H9 (cell line): Measurements from ENCODE around the gene CACNA1D. TPM values are rescaled to one million over a fixed set of nuclear protein-coding genes. Genes with fewer than 3 reads are reported as not detected.

Experiments
- DNase-seq: peaks from one replicate; pipeline ENCODE4 v3.0.0-alpha.2; 2017
- H2AFZ ChIP-seq: one replicate; pipeline ENCODE4 v1.6.1; 2013; ENCODE audit warnings: mild to moderate bottlenecking, low read length, control low read depth, moderate library complexity
- H2AK5ac ChIP-seq: 2 replicates; pipeline ENCODE4 v1.6.1; 2013; ENCODE audit warnings: low read length, control low read depth, mixed read lengths; ENCODE audit not compliant: insufficient read length
- H2BK120ac ChIP-seq: one replicate; pipeline ENCODE4 v1.6.1; 2013; ENCODE audit warnings: low read depth, mild to moderate bottlenecking, low read length, control low read depth, inconsistent platforms; ENCODE audit not compliant: poor library complexity, severe bottlenecking
- H2BK12ac ChIP-seq: 2 replicates; pipeline ENCODE4 v1.6.1; 2013; ENCODE audit warnings: low read length, control low read depth, mixed read lengths, low read depth; ENCODE audit not compliant: insufficient read length
- H2BK15ac ChIP-seq: 2 replicates; pipeline ENCODE4 v1.6.1; 2013; ENCODE audit warnings: low read depth, low read length, control low read depth
- H2BK20ac ChIP-seq: one replicate; pipeline ENCODE4 v1.6.1; 2013; ENCODE audit warnings: low read depth, mild to moderate bottlenecking, low read length, control low read depth, inconsistent platforms; ENCODE audit not compliant: poor library complexity, severe bottlenecking
- H2BK5ac ChIP-seq: 2 replicates; pipeline ENCODE4 v1.6.1; 2013; ENCODE audit warnings: low read length, control low read depth, mixed read lengths; ENCODE audit not compliant: insufficient read length
- H3K14ac ChIP-seq: 2 replicates; pipeline ENCODE4 v1.6.1; 2013; ENCODE audit warnings: low read length, control low read depth; ENCODE audit not compliant: insufficient read depth
- H3K18ac ChIP-seq: 2 replicates; pipeline ENCODE4 v1.6.1; 2013; ENCODE audit warnings: low read depth, mild to moderate bottlenecking, mixed read lengths, low read length, control low read depth; ENCODE audit not compliant: insufficient read length
- H3K23ac ChIP-seq: 2 replicates; pipeline ENCODE4 v1.6.1; 2013; ENCODE audit warnings: low read length, control low read depth, mixed read lengths, low read depth; ENCODE audit not compliant: insufficient read length
- H3K23me2 ChIP-seq: 2 replicates; pipeline ENCODE4 v1.6.1; 2013; ENCODE audit warnings: low read depth, mild to moderate bottlenecking, mixed read lengths, low read length, control low read depth; ENCODE audit not compliant: insufficient read length, poor library complexity, severe bottlenecking
- H3K27ac ChIP-seq: 2 replicates; pipeline ENCODE4 v1.5.1; 2013; ENCODE audit warnings: low read length, control low read depth, mixed read lengths, low read depth; ENCODE audit not compliant: insufficient read length
- H3K27me3 ChIP-seq: 2 replicates; pipeline ENCODE4 v1.6.1; 2013; ENCODE audit warnings: low read length, control low read depth, inconsistent platforms; ENCODE audit not compliant: insufficient read depth
- H3K4ac ChIP-seq: 2 replicates; pipeline ENCODE4 v1.6.1; 2013; ENCODE audit warnings: low read depth, mild to moderate bottlenecking, control low read depth, inconsistent platforms, low read length, moderate library complexity
- H3K4me1 ChIP-seq: 2 replicates; pipeline ENCODE4 v1.6.1; 2013; ENCODE audit warnings: low read length, control low read depth, inconsistent platforms; ENCODE audit not compliant: insufficient read depth
- H3K4me2 ChIP-seq: 2 replicates; pipeline ENCODE4 v1.6.1; 2013; ENCODE audit warnings: low read length, control low read depth, mixed read lengths; ENCODE audit not compliant: insufficient read length, insufficient read depth
- H3K56ac ChIP-seq: 2 replicates; pipeline ENCODE4 v1.6.1; 2013; ENCODE audit warnings: low read depth, mild to moderate bottlenecking, mixed read lengths, low read length, control low read depth; ENCODE audit not compliant: insufficient read length
- H3K79me1 ChIP-seq: 2 replicates; pipeline ENCODE4 v1.6.1; 2013; ENCODE audit warnings: low read depth, mild to moderate bottlenecking, moderate library complexity, low read length, control low read depth, inconsistent platforms; ENCODE audit not compliant: insufficient read depth, poor library complexity, severe bottlenecking
- H3K79me2 ChIP-seq: 2 replicates; pipeline ENCODE4 v1.6.1; 2013; ENCODE audit warnings: low read length, control low read depth, inconsistent platforms; ENCODE audit not compliant: insufficient read depth
- H3K9ac ChIP-seq: 2 replicates; pipeline ENCODE4 v1.6.1; 2013; ENCODE audit warnings: low read length, control low read depth, mixed read lengths; ENCODE audit not compliant: insufficient read length; ENCODE audit errors: extremely low read depth
- H3K9me3 ChIP-seq: one replicate; pipeline ENCODE4 v1.6.1; 2013; ENCODE audit warnings: low read depth, low read length, inconsistent platforms; ENCODE audit not compliant: control insufficient read depth
- H3T11ph ChIP-seq: one replicate; pipeline ENCODE4 v1.6.1; 2013; ENCODE audit warnings: mild to moderate bottlenecking, low read length, control low read depth, inconsistent platforms
- H4K20me1 ChIP-seq: one replicate; pipeline ENCODE4 v1.6.1; 2013; ENCODE audit not compliant: control insufficient read depth, insufficient read length, insufficient read depth
- H4K5ac ChIP-seq: 2 replicates; pipeline ENCODE4 v1.6.1; 2013; ENCODE audit warnings: low read depth, mild to moderate bottlenecking, mixed read lengths, low read length, control low read depth; ENCODE audit not compliant: insufficient read length
- H4K8ac ChIP-seq: replicated peaks from 2 replicates; pipeline ENCODE4 v1.6.1; 2013; ENCODE audit warnings: low read length, control low read depth, mixed read lengths, low read depth; ENCODE audit not compliant: insufficient read length
- H4K91ac ChIP-seq: 2 replicates; pipeline ENCODE4 v1.6.1; 2013; ENCODE audit warnings: low read depth, mild to moderate bottlenecking, moderate library complexity, mixed read lengths, low read length, control low read depth; ENCODE audit not compliant: insufficient read length
- H3K27ac Mint-ChIP-seq, 3 experiments: 2 replicates in 2 of 3; 3 replicates in 1 of 3; pipeline ENCODE4 v1.8.0; 2020 to 2021; ENCODE audit warnings: mixed read lengths in 3 of 3, mild to moderate bottlenecking in 1 of 3, moderate library complexity in 1 of 3
- H3K27me3 Mint-ChIP-seq: 2 replicates; pipeline ENCODE4 v1.8.0; 2021; ENCODE audit warnings: low read depth, mild to moderate bottlenecking, moderate library complexity, mixed read lengths
- H3K36me3 Mint-ChIP-seq, 3 experiments: 2 replicates in 2 of 3; 3 replicates in 1 of 3; pipeline ENCODE4 v1.8.0; 2020 to 2021; ENCODE audit warnings: low read depth in 3 of 3, mixed read lengths in 3 of 3; ENCODE audit not compliant: insufficient read depth in 1 of 3
- H3K4me1 Mint-ChIP-seq, 2 experiments: 2 replicates each; pipeline ENCODE4 v1.8.0; 2020; ENCODE audit warnings: mixed read lengths in 2 of 2
- H3K4me3 Mint-ChIP-seq, 2 experiments: 2 replicates in 1 of 2; 3 replicates in 1 of 2; pipeline ENCODE4 v1.8.0; 2020 to 2021; ENCODE audit warnings: mild to moderate bottlenecking in 2 of 2, mixed read lengths in 2 of 2, moderate library complexity in 1 of 2
- H3K9me3 Mint-ChIP-seq, 2 experiments: 2 replicates in 1 of 2; 3 replicates in 1 of 2; pipeline ENCODE4 v1.8.0; 2020; ENCODE audit warnings: mild to moderate bottlenecking in 2 of 2, mixed read lengths in 2 of 2, moderate library complexity in 1 of 2
- CTCF ChIP-seq: fragments of 200-600 bp; sonication (generic); conservative IDR thresholded peaks from 3 replicates; pipeline ENCODE4 v1.8.0; 2021; ENCODE audit warnings: antibody characterized with exemption, mild to moderate bottlenecking
- WGBS: extraction: QIAGEN DNeasy Blood & Tissue Kit; methylation state at CpG from one replicate; pipeline ENCODE4 v1.1.7; 2013; ENCODE audit warnings: missing lambda C conversion rate, low lambda C conversion rate, mixed read lengths; ENCODE audit not compliant: insufficient read length; ENCODE audit errors: extremely low coverage; 5-methylcytosine and 5-hydroxymethylcytosine counted together
- total RNA-seq: library from RNA; stranded (reverse); gene quantifications from 2 replicates; pipeline ENCODE4 v1.2.1, GENCODE V29; 2021

CACNA1D gene
- total RNA-seq, 1 experiment from 2014 or later = 3.5 TPM

DNA sequence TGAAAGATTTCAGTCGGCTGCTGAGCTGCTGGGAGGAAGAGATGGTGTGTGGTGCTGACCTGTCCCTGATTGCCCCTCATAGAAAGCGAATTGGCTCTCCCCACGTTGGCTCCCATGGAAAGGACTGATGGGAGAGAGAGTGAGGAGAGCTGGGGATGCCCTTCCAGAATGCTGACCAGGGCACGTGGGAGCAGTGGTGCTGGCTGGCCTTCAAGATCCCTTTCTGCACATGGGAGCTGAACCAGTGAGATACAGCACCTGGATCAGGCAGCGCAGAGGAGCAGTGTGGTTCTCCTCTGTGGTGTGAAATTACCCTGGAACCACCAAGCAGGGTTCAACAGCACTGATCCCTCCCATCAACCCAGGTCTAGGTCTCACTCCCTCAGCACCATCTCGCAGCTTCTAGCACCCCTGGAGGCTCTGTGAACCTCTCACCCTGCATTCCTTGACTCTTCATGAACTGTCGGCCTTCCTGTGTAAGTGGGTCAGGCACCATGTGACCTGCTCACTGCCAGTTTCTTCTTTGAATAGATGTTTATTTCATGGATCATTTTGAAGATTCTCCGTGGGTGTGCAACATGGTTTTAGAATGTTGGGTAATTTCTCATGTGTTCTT is 55.7 kb downstream of the CACNA1D start:
- Histone ChIP-seq H3K9me3 (no peaks in the 10 kb centered on the region), H3K27ac (no peak overlapping the region), H3K18ac (no peak overlapping the region), H2BK15ac (no peak overlapping the region), H3T11ph (no peak overlapping the region), H3K23ac (no peak overlapping the region), H2BK120ac (no peak overlapping the region), H3K4me1 (no peaks in the 10 kb centered on the region; the same call in 1 of the 2 replicates), H3K4ac (no peak overlapping the region), H2AK5ac (no peak overlapping the region), H3K9ac (no peak overlapping the region), H3K23me2 (no peaks in the 10 kb centered on the region), H4K5ac (no peak overlapping the region), H3K27me3 (no peaks in the 10 kb centered on the region), H3K79me1 (no peaks in the 10 kb centered on the region), H3K56ac (no peak overlapping the region), H2AFZ (no peak overlapping the region), H2BK12ac (no peak overlapping the region), H3K14ac (no peak overlapping the region), H3K79me2 (no peaks in the 10 kb centered on the region), H3K4me2 (no peak overlapping the region), H4K20me1 (no peaks in the 10 kb centered on the region), H4K91ac (no peak overlapping the region), H2BK20ac (no peak overlapping the region), H2BK5ac (no peak overlapping the region), H4K8ac (no peak overlapping the region)
- Mint-ChIP-seq H3K4me1 (peaks cover 9 to 12% of the 10 kb centered on the region in 2 experiments; a peak in 3 of 4 replicates), H3K27me3 (peaks cover 2% of the 10 kb centered on the region), H3K36me3 (no peaks in the 10 kb centered on the region; a peak in 1 of 7 replicates), H3K27ac (no peak overlapping the region), H3K4me3 (no peak overlapping the region), H3K9me3 (no peaks in the 10 kb centered on the region; a peak in 1 of 5 replicates)
- no peak for DNase-seq
- WGBS = no CpG with 5 or more reads among the region's 8 CpGs
- TF ChIP-seq CTCF = no peak
